ENCODE results near the gene RNF220. TPM values are rescaled to one million over a fixed set of nuclear protein-coding genes. Genes with fewer than 3 reads are reported as not detected.

Gene RNF220
- total RNA-seq, 4 donors from 2014 or later: 112 to 134 (median 132) TPM

DNA sequence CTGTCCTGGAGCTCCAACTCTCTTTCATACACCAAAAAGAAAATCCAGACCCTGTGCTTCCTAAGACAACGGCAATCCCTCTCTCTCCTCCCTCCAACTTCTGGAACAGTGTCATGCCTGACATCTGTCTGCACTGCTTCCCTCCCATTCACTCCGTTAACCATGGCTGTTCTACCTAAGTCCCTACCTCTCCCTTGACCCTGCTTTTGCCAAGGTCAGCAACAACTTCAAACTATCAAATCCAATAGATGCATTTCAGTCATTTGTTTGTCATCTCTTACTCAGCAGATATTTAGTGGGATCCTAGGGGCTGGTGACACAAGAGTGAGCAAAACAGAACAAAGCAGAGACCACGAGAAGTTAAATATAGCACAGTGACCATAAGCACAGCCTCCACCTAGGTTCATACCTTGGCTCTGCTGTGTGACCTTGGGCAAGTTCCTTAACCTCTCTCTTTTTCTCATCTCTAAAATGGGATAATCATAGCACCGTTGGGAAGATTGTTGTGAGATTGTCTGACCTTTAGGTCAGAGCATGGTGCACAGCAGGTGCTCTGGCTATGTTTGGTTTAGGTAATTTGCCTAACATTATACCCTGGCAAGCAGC is 180.4 kb downstream of the RNF220 start:
- no peak for ATAC-seq
- Histone ChIP-seq H3K27ac (no peak overlapping the region), H3K4me3 (no peak overlapping the region), H3K36me3 (no peaks in the 10 kb centered on the region), H3K27me3 (peaks cover 41% of the 10 kb centered on the region), H3K4me1 (no peaks in the 10 kb centered on the region), H3K9me3 (no peaks in the 10 kb centered on the region)
- WGBS, 2 donors (ENCODE audit: low coverage in 1 of 2): 45 to 59% methylated on average over 2 to 4 of the region's 4 CpGs
- TF ChIP-seq POLR2AphosphoS5 (IDR thresholded peaks at IDR 0.05) (no peak), POLR2A (IDR thresholded peaks at IDR 0.05) (no peak), EP300 (IDR thresholded peaks at IDR 0.05) (no peak)
- TF ChIP-seq, protein P1, sequence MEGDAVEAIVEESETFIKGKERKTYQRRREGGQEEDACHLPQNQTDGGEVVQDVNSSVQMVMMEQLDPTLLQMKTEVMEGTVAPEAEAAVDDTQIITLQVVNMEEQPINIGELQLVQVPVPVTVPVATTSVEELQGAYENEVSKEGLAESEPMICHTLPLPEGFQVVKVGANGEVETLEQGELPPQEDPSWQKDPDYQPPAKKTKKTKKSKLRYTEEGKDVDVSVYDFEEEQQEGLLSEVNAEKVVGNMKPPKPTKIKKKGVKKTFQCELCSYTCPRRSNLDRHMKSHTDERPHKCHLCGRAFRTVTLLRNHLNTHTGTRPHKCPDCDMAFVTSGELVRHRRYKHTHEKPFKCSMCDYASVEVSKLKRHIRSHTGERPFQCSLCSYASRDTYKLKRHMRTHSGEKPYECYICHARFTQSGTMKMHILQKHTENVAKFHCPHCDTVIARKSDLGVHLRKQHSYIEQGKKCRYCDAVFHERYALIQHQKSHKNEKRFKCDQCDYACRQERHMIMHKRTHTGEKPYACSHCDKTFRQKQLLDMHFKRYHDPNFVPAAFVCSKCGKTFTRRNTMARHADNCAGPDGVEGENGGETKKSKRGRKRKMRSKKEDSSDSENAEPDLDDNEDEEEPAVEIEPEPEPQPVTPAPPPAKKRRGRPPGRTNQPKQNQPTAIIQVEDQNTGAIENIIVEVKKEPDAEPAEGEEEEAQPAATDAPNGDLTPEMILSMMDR (IDR thresholded peaks at IDR 0.05): no peak

DNA sequence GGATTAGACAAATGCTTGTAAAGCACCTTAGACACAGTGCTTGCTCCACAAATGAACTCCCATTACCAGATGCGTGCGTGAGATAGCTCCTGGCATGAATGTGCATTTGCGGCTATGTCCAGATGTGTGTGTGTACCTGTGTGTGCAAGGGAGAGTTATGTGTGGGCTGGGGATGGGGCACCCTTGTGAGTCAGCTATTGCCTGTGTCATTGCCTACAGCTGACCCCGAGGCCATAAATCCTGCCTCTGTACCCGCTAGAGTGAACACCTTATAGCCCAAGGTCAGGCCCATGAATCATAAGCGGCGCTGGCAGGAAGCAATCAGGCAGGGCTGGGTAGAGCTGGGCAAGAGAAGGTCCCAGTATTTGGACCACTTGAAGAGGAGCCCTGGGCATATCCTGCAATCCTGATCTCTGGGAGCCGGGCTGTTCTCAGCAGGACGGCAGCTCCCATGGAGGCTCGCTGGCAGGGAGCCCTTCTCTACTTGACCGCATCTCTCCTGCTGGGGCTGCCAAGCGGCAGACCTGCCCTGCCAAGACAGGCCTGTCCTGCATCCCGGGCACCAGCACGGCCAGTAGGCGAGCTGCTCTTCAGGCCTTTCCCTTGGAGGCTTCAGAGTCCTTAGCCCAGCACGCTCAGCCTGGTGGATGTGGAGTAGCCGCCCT is 182.9 kb downstream of the RNF220 start:
- ATAC-seq: no peak
- H3K4me3 ChIP-seq: no peak overlapping the region

DNA sequence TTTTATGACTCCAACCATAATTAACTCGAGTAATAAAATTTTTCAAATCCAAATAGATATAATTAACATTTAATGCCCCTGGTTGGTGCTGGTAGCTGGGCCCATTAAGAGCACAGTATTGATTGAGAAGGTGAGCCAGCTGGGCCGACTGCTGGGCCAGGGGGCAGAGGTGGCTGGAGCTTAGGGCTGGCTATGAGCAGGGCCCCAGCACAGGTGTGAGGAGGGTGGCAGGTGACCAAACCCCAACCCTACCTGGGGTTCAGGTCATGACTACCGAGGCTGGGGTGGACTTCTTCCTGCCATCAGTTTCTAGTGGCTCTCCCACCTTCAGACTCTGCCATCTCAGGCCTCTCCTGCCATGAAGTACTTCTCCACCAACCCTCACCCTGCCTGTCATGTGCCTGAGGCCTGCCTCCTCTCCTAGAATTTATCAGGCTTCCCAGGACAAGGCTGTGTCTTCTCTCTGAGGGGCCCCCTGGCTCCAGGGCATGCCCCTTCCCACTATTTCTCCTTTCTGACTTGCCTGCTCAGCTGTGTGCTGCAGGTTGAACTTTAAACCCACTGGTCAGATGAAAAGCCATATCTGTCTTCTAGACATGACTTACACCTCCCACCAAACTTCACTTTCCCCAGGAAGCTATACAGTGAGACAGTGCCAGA is 183.6 kb downstream of the RNF220 start:
- Histone ChIP-seq H3K4me1 (no peaks in the 10 kb centered on the region), H3K4me3 (no peak overlapping the region), H3K27ac (no peak overlapping the region), H3K36me3 (no peaks in the 10 kb centered on the region), H3K27me3 (peaks cover 41% of the 10 kb centered on the region), H3K9me3 (no peaks in the 10 kb centered on the region)
- ATAC-seq: no peak
- 94% methylated on average over 2 of the region's 3 CpGs; no CpG with 5 or more reads in 1 of the 2 donors for WGBS, 2 donors (ENCODE audit: low coverage in 1 of 2)
- TF ChIP-seq EP300 (IDR thresholded peaks at IDR 0.05): no peak
- TF ChIP-seq, protein P1 (IDR thresholded peaks at IDR 0.05): no peak
- TF ChIP-seq POLR2AphosphoS5 (IDR thresholded peaks at IDR 0.05): no peak
- TF ChIP-seq POLR2A (IDR thresholded peaks at IDR 0.05): no peak

More for the DNA sequence above, 182.9 kb downstream of the RNF220 start:
- 80 to 81% methylated on average over 7 to 8 of the region's 17 CpGs for WGBS, 2 donors (ENCODE audit: low coverage in 1 of 2)
- Histone ChIP-seq H3K36me3 (no peaks in the 10 kb centered on the region), H3K27ac (no peak overlapping the region), H3K27me3 (peaks cover 41% of the 10 kb centered on the region), H3K9me3 (no peaks in the 10 kb centered on the region), H3K4me1 (no peaks in the 10 kb centered on the region)
- TF ChIP-seq EP300 (IDR thresholded peaks at IDR 0.05): no peak
- TF ChIP-seq, protein P1 (IDR thresholded peaks at IDR 0.05): no peak
- no peak for TF ChIP-seq POLR2AphosphoS5 (IDR thresholded peaks at IDR 0.05)
- TF ChIP-seq POLR2A (IDR thresholded peaks at IDR 0.05): no peak

DNA sequence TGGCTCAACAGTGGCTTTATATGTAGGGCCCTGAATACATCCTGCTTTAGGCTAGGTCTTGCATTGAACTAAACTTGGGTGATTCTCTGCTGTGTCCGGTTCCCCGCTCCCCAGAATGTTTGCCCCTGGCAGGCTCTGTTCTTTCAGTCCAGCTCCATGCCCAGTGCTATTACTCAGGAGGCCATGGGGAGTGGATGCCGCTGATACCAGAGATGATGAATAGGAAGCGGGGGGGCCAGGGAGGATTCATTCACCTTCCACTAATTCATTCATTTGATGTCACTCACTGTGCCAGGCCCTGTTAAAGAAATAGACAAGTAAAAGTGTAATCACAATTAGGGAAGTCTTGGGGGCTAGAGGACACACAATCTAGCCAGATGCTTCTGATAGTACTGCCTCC is 185.4 kb downstream of the RNF220 start:
- no peak for ATAC-seq
- no peak for TF ChIP-seq EP300 (IDR thresholded peaks at IDR 0.05)
- peaks cover 26% of the 10 kb centered on the region for H3K27me3 ChIP-seq
- H3K36me3 ChIP-seq: no peaks in the 10 kb centered on the region
- 85 to 100% methylated on average over 1 to 2 of the region's 4 CpGs for WGBS, 2 donors (ENCODE audit: low coverage in 1 of 2)
- no peak overlapping the region for H3K4me3 ChIP-seq
- no peaks in the 10 kb centered on the region for H3K4me1 ChIP-seq
- no peak overlapping the region for H3K27ac ChIP-seq
- H3K9me3 ChIP-seq: no peaks in the 10 kb centered on the region

DNA sequence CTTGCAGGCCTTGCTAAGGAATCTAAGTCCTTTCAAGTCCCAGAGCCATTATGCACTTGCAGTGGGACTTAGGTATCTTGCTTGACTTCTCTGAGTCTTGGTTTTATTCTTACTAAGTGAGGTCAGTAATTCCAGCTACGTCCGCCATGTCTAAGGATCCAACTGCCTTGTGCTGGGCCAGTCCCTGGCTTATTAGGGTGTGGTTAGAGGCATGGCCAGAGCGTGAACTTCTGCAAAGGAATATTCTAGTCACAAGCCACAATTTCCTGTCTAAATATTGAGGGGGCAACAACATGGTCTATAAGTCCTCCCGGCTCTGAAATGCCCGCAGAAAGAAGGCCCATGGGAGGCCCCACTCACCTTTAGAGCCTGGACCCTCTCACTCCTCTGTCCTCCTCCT is 186.3 kb downstream of the RNF220 start:
- WGBS, 2 donors (ENCODE audit: low coverage in 1 of 2): 94 to 98% methylated on average over 5 of the region's 5 CpGs
- Histone ChIP-seq H3K4me1 (no peaks in the 10 kb centered on the region), H3K9me3 (no peaks in the 10 kb centered on the region), H3K27ac (no peak overlapping the region), H3K27me3 (peaks cover 23% of the 10 kb centered on the region), H3K4me3 (no peak overlapping the region), H3K36me3 (no peaks in the 10 kb centered on the region)
- no peak for ATAC-seq
- no peak for TF ChIP-seq POLR2AphosphoS5 (IDR thresholded peaks at IDR 0.05)
- TF ChIP-seq, protein P1 (IDR thresholded peaks at IDR 0.05): no peak
- no peak for TF ChIP-seq POLR2A (IDR thresholded peaks at IDR 0.05)
